Retinal pigment epithelial cell (primary cell): ENCODE data around the gene MAPK11.

ENCODE experiments used
- DNase-seq: peaks from one replicate; pipeline ENCODE4 v3.0.0-alpha.2; 2010; ENCODE audit warnings: low read depth
- H3K4me3 ChIP-seq: 2 replicates; pipeline ENCODE4 v1.5.1; 2011; ENCODE audit warnings: mild to moderate bottlenecking, low read length, control low read depth, moderate library complexity
- CTCF ChIP-seq: conservative IDR thresholded peaks from 2 replicates; pipeline ENCODE4 v1.5.1; 2011; ENCODE audit warnings: low read depth, low read length, control low read depth, inconsistent platforms

MAPK11 gene

GRCh38 chr22:50286275-50286674 is 16.1 kb upstream of the MAPK11 start:
- no peak overlapping the region for H3K4me3 ChIP-seq
- TF ChIP-seq CTCF = no peak

DNA sequence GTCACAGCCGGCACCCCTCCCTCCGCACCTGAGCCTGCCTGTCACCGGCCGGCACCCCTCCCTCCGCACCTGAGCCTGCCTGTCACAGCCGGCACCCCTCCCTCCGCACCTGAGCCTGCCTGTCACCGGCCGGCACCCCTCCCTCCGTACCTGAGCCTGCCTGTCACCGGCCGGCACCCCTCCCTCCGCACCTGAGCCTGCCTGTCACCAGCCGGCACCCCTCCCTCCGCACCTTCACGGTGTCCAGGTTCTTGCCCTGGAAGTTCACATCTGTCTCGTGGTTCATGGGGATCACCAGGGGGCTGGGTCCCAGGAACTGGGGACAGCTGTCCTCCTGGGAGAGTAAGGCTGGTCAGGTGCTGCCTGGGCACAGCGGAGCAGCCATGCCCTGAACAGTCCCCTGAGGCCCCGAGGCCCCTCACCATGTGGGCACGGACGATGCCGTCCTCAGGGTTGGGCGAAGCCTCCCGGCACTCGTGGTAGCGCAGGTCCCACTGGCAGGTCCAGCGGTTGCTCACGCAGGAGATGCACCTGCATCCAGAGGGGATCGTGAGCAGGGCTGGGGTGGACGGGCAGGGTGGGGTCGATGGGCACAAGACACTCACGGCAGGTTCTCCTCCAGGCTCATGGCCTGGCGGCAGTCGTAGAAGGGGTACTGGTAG is 15.5 kb upstream of the MAPK11 start:
- TF ChIP-seq CTCF = no peak
- no peak overlapping the region for H3K4me3 ChIP-seq
- DNase-seq = no peak

More at GRCh38 chr22:50286275-50286674, 16.1 kb upstream of the MAPK11 start:
- DNase-seq = no peak

DNA sequence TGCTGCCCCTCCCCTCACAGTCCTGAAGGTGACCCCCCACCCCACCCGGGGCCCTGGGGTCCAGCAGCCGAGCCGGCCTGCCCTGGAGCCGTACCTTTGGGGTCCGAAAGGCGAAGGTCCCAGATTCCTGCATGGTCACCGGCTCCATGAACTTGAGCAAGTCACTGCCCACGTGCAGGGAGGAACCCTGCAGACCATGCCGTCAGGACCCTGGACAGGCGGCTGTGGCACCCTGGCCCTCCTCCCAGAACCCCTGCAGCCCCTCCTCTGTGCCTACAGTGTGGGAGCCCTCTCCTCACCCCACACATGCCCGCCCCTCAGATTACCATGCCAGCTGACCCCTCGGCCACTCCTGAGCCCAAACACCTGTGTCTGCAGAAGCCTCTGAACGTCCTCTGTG is 14.3 kb upstream of the MAPK11 start:
- no peak for TF ChIP-seq CTCF
- no peak overlapping the region for H3K4me3 ChIP-seq
- no peak for DNase-seq

DNA sequence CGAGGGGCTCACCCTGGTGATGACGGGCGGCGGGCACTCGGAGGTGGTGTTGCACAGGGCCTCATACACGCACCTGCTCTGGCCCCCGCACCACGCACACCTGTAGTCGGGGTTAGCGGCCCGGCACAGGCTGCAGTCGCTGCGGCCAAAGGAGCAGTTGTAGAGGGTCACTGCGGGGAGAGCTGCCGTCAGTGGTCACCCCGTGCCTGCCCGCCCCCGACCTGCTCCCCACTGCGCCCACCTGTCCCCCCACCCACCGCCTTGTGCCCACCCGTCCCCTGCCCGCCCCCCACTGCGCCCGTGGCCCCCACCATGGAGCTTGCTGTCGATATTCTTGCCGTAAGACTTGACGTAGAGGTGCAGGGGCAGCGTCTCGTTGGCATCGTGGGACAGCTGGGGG is 13.6 kb upstream of the MAPK11 start:
- TF ChIP-seq CTCF = no peak
- H3K4me3 ChIP-seq = no peak overlapping the region
- DNase-seq = no peak

DNA sequence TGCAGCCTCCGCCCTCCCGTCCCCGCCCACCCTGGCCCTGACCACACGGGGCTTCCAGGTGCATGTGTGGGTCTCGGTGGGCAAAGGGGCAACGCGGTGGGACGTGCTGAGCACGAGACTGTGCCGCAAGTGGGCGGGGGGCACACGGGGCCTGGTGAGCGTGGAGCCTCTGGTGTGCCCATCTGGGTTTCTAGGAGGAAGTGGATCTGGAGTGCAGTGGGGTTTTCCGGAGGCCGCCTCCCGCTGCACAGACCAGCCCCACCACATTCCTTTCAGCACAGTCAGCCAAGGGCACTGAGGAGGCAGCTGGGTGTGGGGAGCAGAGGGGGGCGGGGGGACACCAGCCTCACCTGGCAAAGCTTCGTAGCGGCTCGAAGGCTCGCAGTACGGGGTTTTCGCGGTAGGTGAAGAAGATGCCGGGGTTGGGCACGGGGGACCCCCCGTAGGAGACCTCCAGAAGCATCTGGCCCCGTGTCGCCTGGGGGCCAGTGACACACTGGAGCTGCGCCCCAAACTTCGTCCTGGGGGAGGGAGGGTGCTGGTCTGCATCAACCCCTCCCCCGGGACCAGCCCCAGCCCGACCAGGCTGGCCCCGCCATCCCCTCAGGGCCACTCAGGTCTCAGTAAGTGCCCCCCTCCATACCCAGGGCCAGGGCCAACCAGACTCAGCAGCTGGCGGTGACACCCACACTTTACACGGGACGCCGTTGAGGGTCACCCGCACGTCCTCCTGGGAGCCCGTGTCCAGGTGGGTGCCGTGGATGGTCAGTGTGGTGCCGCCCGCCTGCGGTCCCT is 12.4 kb upstream of the MAPK11 start:
- DNase-seq = no peak
- TF ChIP-seq CTCF = no peak

DNA sequence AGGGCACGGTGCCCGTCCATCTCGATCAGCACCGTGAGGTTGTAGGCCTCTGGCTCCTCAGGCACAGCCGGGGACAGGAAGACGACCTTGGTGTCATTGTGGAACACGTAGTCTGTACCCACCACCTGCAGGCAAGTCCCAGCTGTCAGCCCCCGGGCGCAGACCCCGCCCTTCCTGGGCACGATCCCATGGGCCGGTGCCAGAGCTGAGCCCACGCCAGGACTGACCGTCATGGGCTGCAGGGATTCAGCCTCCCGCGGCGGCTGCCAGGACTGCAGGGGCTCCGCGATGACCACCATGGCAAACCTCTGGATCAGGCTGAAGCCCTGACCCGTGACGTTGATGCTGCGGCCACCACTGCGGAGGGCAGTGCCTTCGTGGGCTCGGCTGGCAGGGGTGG is 11.8 kb upstream of the MAPK11 start:
- DNase-seq = no peak
- H3K4me3 ChIP-seq = no peak overlapping the region
- no peak for TF ChIP-seq CTCF

More for the DNA sequence above, 12.4 kb upstream of the MAPK11 start:
- no peak overlapping the region for H3K4me3 ChIP-seq

DNA sequence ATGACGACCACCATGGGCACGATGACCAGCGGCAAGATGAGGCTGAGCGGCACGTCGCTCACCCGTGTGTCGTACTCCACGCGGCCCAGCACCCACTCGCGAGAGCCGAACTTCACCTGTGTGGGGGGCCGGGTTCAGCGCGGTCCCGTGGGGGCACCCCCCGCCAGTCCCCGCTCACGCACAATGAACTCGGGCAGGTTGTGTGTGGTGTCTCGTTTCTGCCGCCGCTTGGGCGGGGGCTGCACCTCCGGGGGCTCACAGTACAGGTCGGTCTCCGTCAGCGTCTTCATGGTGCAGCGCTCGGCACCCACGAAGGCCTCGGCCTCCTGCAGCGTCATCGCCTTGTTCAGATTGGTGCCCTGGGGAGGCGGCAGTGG is 11.2 kb upstream of the MAPK11 start:
- no peak overlapping the region for H3K4me3 ChIP-seq
- no peak for TF ChIP-seq CTCF
- DNase-seq = no peak
